GM12878 (cell line): ENCODE measurements around the gene ARL3. TPM values are rescaled to one million over a fixed set of nuclear protein-coding genes. Genes with fewer than 3 reads are reported as not detected.
A peak's percentile ranks its signal among the peaks of the same experiment; 100 is the strongest.

Source experiments
- ETV6 ChIP-seq, 2 experiments: fragments of 450-650 bp in 1 of 2; IDR thresholded peaks in 1 of 2; conservative IDR thresholded peaks in 1 of 2; 2 replicates each; pipeline ENCODE4 v1.6.1; 2014; ENCODE audit warnings: antibody characterized with exemption in 1 of 2, borderline replicate concordance in 1 of 2, low read depth in 1 of 2, mild to moderate bottlenecking in 1 of 2, moderate library complexity in 1 of 2
- FOS ChIP-seq: IDR thresholded peaks from 3 replicates; pipeline ENCODE4 v1.6.1; 2011; ENCODE audit warnings: borderline replicate concordance; ENCODE audit not compliant: insufficient read length; ENCODE audit errors: extremely low read depth
- IRF3 ChIP-seq: fragments of 450-650 bp; IDR thresholded peaks from 2 replicates; pipeline ENCODE4 v1.6.1; 2014; ENCODE audit warnings: mild to moderate bottlenecking
- IRF4 ChIP-seq: IDR thresholded peaks from 2 replicates; pipeline ENCODE4 v1.6.1; 2011; ENCODE audit warnings: low read depth, low read length
- KAT2A ChIP-seq: conservative IDR thresholded peaks from 2 replicates; pipeline ENCODE4 v1.6.1; 2011; ENCODE audit warnings: low read depth, low read length; ENCODE audit not compliant: control insufficient read depth
- PAX8 ChIP-seq: fragments of 450-650 bp; IDR thresholded peaks from 2 replicates; pipeline ENCODE4 v1.6.1; 2017; ENCODE audit warnings: mild to moderate bottlenecking, moderate library complexity
- SMAD1 ChIP-seq: fragments of 450-650 bp; IDR thresholded peaks from 2 replicates; pipeline ENCODE4 v1.6.1; 2018; ENCODE audit warnings: mild to moderate bottlenecking, low read depth; ENCODE audit not compliant: partially characterized antibody
- STAT3 ChIP-seq: IDR thresholded peaks from 2 replicates; pipeline ENCODE4 v1.6.1; 2011; ENCODE audit warnings: low read depth, low read length, improper control_type of control experiment
- ZBED1 ChIP-seq: IDR thresholded peaks from 2 replicates; pipeline ENCODE4 v1.6.1; 2016; ENCODE audit warnings: borderline replicate concordance
- ZBTB40 ChIP-seq: fragments of 450-650 bp; IDR thresholded peaks from 2 replicates; pipeline ENCODE4 v1.6.1; 2016; ENCODE audit warnings: mild to moderate bottlenecking, moderate library complexity, borderline replicate concordance
- polyA plus RNA-seq, 11 experiments: library from polyadenylated mRNA; depleted of rRNA in 4 of 11; unstranded in 6 of 11; stranded (reverse) in 5 of 11; fragments of >200 nt; fragmentation: Nextera tagmentation in 4 of 11; fragmentation: Illumina TruSeq in 1 of 11; extraction: Ambion mirVana in 4 of 11; extraction: Trizol in 1 of 11; gene quantifications; 1 replicate in 1 of 11; 2 replicates in 10 of 11; pipeline versions ENCODE4 v1.2.1 to v1.2.3, GENCODE V29; 2011 to 2016; ENCODE audit warnings: inconsistent platforms in 2 of 11, missing spikeins in 2 of 11, low read depth in 1 of 11
- total RNA-seq, 4 experiments: library from RNA; depleted of rRNA in 3 of 4; stranded (reverse); fragments of >200 nt in 3 of 4; fragmentation: Illumina TruSeq in 1 of 4; extraction: Trizol in 1 of 4; gene quantifications; 2 replicates each; pipeline versions ENCODE4 v1.2.1 to v1.2.3, GENCODE V29; 2013 to 2021
- TF ChIP-seq, protein P1 (sequence below): fragments of 450-650 bp; IDR thresholded peaks from 2 replicates; pipeline ENCODE4 v1.6.1; 2017; ENCODE audit warnings: mild to moderate bottlenecking, moderate library complexity
- TF ChIP-seq, protein P2 (sequence below): fragments of 450-650 bp; formaldehyde crosslinking; IDR thresholded peaks from 2 replicates; pipeline ENCODE4 v1.4.0; 2022; ENCODE audit warnings: mild to moderate bottlenecking, moderate library complexity
- TF ChIP-seq, protein P3 (sequence below): IDR thresholded peaks from 2 replicates; pipeline ENCODE4 v1.6.1; 2011; ENCODE audit warnings: borderline replicate concordance, low read depth, mild to moderate bottlenecking, moderate library complexity, mixed read lengths, low read length; ENCODE audit not compliant: insufficient read depth; ENCODE audit errors: extremely low read length

ARL3 gene
- total and polyA plus RNA-seq, 10 of the 15 experiments (the other 5 are each of a cell fraction or from before 2014, with no cell fraction given), result 4.9 to 26.1 (median 11.0) TPM

GRCh38 chr10:102743588-102744373, 29.6 kb upstream of the ARL3 start, which contains the start of gene WBP1L (continued):
- TF ChIP-seq KAT2A (no peak), PAX8 (no peak), IRF4 (peak; percentile 27; the same call in 1 of the 2 replicates), SMAD1 (no peak), FOS (peak; percentile 62), ZBTB40 (peak; percentile 92), STAT3 (no peak), ETV6 (conservative IDR thresholded peaks at IDR 0.05 in 1 of 2, IDR thresholded peaks at IDR 0.05 in 1 of 2; ENCODE audit: borderline replicate concordance in 1 of 2, low read depth in 1 of 2) (0 out of 4 replicates have a peak, but pooled peaks of 1 of the 2 experiments have one; percentile 25), ZBED1 (0 out of 2 replicates have a peak, but pooled peaks have one; percentile 49), IRF3 (peak; percentile 91)
- TF ChIP-seq, protein P1, sequence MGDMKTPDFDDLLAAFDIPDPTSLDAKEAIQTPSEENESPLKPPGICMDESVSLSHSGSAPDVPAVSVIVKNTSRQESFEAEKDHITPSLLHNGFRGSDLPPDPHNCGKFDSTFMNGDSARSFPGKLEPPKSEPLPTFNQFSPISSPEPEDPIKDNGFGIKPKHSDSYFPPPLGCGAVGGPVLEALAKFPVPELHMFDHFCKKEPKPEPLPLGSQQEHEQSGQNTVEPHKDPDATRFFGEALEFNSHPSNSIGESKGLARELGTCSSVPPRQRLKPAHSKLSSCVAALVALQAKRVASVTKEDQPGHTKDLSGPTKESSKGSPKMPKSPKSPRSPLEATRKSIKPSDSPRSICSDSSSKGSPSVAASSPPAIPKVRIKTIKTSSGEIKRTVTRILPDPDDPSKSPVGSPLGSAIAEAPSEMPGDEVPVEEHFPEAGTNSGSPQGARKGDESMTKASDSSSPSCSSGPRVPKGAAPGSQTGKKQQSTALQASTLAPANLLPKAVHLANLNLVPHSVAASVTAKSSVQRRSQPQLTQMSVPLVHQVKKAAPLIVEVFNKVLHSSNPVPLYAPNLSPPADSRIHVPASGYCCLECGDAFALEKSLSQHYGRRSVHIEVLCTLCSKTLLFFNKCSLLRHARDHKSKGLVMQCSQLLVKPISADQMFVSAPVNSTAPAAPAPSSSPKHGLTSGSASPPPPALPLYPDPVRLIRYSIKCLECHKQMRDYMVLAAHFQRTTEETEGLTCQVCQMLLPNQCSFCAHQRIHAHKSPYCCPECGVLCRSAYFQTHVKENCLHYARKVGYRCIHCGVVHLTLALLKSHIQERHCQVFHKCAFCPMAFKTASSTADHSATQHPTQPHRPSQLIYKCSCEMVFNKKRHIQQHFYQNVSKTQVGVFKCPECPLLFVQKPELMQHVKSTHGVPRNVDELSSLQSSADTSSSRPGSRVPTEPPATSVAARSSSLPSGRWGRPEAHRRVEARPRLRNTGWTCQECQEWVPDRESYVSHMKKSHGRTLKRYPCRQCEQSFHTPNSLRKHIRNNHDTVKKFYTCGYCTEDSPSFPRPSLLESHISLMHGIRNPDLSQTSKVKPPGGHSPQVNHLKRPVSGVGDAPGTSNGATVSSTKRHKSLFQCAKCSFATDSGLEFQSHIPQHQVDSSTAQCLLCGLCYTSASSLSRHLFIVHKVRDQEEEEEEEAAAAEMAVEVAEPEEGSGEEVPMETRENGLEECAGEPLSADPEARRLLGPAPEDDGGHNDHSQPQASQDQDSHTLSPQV, result peak; percentile 100
- TF ChIP-seq, protein P2, sequence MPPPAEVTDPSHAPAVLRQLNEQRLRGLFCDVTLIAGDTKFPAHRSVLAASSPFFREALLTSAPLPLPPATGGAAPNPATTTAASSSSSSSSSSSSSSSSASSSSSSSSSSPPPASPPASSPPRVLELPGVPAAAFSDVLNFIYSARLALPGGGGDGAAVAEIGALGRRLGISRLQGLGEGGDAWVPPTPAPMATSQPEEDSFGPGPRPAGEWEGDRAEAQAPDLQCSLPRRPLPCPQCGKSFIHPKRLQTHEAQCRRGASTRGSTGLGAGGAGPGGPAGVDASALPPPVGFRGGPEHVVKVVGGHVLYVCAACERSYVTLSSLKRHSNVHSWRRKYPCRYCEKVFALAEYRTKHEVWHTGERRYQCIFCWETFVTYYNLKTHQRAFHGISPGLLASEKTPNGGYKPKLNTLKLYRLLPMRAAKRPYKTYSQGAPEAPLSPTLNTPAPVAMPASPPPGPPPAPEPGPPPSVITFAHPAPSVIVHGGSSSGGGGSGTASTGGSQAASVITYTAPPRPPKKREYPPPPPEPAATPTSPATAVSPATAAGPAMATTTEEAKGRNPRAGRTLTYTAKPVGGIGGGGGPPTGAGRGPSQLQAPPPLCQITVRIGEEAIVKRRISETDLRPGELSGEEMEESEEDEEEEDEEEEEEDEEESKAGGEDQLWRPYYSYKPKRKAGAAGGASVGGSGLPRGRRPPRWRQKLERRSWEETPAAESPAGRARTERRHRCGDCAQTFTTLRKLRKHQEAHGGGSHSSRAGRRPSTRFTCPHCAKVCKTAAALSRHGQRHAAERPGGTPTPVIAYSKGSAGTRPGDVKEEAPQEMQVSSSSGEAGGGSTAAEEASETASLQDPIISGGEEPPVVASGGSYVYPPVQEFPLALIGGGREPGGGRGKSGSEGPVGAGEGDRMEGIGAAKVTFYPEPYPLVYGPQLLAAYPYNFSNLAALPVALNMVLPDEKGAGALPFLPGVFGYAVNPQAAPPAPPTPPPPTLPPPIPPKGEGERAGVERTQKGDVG (CRISPR knock-in tag), result 0 out of 2 replicates have a peak, but pooled peaks have one; percentile 12
- TF ChIP-seq, protein P3, sequence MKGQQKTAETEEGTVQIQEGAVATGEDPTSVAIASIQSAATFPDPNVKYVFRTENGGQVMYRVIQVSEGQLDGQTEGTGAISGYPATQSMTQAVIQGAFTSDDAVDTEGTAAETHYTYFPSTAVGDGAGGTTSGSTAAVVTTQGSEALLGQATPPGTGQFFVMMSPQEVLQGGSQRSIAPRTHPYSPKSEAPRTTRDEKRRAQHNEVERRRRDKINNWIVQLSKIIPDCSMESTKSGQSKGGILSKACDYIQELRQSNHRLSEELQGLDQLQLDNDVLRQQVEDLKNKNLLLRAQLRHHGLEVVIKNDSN, result no peak
